GM12878 (cell line): Measurements from ENCODE around the gene AURKA. TPM values are rescaled to one million over a fixed set of nuclear protein-coding genes. Genes with fewer than 3 reads are reported as not detected.

ENCODE experiments used
- ATAC-seq: fragments of 200-7000 bp; cut with Tn5 transposase; 3 replicates; pipeline ENCODE4 v1.9.1; 2020; ENCODE audit warnings: mild to moderate bottlenecking, moderate library complexity
- BruUV-seq: library from RNA; stranded (reverse); fragments of 400-500 nt; replicated peaks from 2 replicates; lab custom pipeline; 2021; lab: Mats Ljungman, UMichigan
- CTCF ChIA-PET: fragments of 300-600 bp; sonication (Branson Sonifier 250); formaldehyde crosslinking; extraction: SDS; loops from one replicate; lab custom pipeline; 2021; ENCODE audit warnings: inconsistent platforms; lab: Yijun Ruan, JAX
- POLR2A ChIA-PET: fragments of 350-600 bp; formaldehyde crosslinking; extraction: SDS; loops from one replicate; lab custom pipeline; 2021; ENCODE audit warnings: inconsistent platforms; lab: Charles Lee
- RAD21 ChIA-PET: fragments of 300-600 bp; sonication (Branson Sonifier 250); formaldehyde crosslinking; loops from one replicate; lab custom pipeline; 2023; ENCODE audit warnings: antibody characterized with exemption; ENCODE audit not compliant: unreplicated experiment; lab: Charles Lee
- SMC1A ChIA-PET: fragments of 300-600 bp; sonication (Branson Sonifier 250); formaldehyde crosslinking; loops from one replicate; lab custom pipeline; 2023; ENCODE audit not compliant: unreplicated experiment, uncharacterized antibody; lab: Charles Lee
- DNase-seq: peaks from one replicate; pipeline ENCODE4 v3.0.0-alpha.2; 2011; ENCODE audit warnings: low read depth, low spot score
- FAIRE-seq: peaks from 3 replicates; lab custom pipeline; 2011; peaks lifted over from hg19 to GRCh38; lab: Jason Lieb, UNC
- H2AFZ ChIP-seq: 2 replicates; pipeline ENCODE4 v1.6.0; 2011; ENCODE audit warnings: low read depth, low read length, control low read depth; ENCODE audit not compliant: control insufficient read depth
- H3K27ac ChIP-seq: 2 replicates; pipeline ENCODE4 v1.5.1; 2011; ENCODE audit warnings: control low read depth; ENCODE audit not compliant: control insufficient read depth, insufficient read depth
- H3K27me3 ChIP-seq, 2 experiments: replicated peaks in 1 of 2; 2 replicates each; pipeline versions ENCODE4 v1.6.0 to v1.6.1; 2011; ENCODE audit warnings: low read length in 1 of 2; ENCODE audit not compliant: control insufficient read depth in 2 of 2, insufficient read depth in 2 of 2
- H3K36me3 ChIP-seq, 2 experiments: 2 replicates each; pipeline ENCODE4 v1.5.1; 2011; ENCODE audit warnings: low read length in 1 of 2; ENCODE audit not compliant: control insufficient read depth in 2 of 2, insufficient read depth in 2 of 2
- H3K4me1 ChIP-seq: 2 replicates; pipeline ENCODE4 v1.6.1; 2011; ENCODE audit warnings: mild to moderate bottlenecking, low read length, moderate library complexity, mixed read lengths; ENCODE audit not compliant: control insufficient read depth, insufficient read depth
- H3K4me2 ChIP-seq: 2 replicates; pipeline ENCODE4 v1.6.0; 2011; ENCODE audit warnings: control low read depth; ENCODE audit not compliant: control insufficient read depth, insufficient read depth
- H3K4me3 ChIP-seq: fragments of 200-600 bp; sonication (generic); 2 replicates; pipeline ENCODE4 v1.5.1; 2016
- H3K79me2 ChIP-seq: 2 replicates; pipeline ENCODE4 v1.6.0; 2011; ENCODE audit warnings: low read length; ENCODE audit not compliant: control insufficient read depth, insufficient read depth
- H3K9ac ChIP-seq: 2 replicates; pipeline ENCODE4 v1.8.0; 2011; ENCODE audit warnings: low read length, control low read depth, mixed read lengths; ENCODE audit not compliant: control insufficient read depth, insufficient read depth
- H3K9me3 ChIP-seq: replicated peaks from 3 replicates; pipeline ENCODE4 v1.5.1; 2011; ENCODE audit warnings: mild to moderate bottlenecking, low read length; ENCODE audit not compliant: control insufficient read depth, insufficient read depth
- H4K20me1 ChIP-seq: 2 replicates; pipeline ENCODE4 v1.6.0; 2011; ENCODE audit not compliant: control insufficient read depth, insufficient read depth
- CHD4 ChIP-seq: fragments of 200-600 bp; sonication (generic); IDR thresholded peaks from 2 replicates; pipeline ENCODE4 v1.6.1; 2016; ENCODE audit warnings: mild to moderate bottlenecking
- IKZF1 ChIP-seq: fragments of 450-650 bp; conservative IDR thresholded peaks from 2 replicates; pipeline ENCODE4 v1.6.1; 2017; ENCODE audit warnings: antibody characterized with exemption, mild to moderate bottlenecking
- JUNB ChIP-seq: IDR thresholded peaks from 2 replicates; pipeline ENCODE4 v1.6.1; 2016; ENCODE audit warnings: antibody characterized with exemption, mild to moderate bottlenecking
- JUND ChIP-seq: IDR thresholded peaks from 2 replicates; pipeline ENCODE4 v1.6.1; 2012; ENCODE audit warnings: low read depth, mild to moderate bottlenecking, low read length, improper control_type of control experiment, moderate library complexity
- MEF2A ChIP-seq: IDR thresholded peaks from 2 replicates; pipeline ENCODE4 v1.6.1; 2011; ENCODE audit warnings: low read depth, mild to moderate bottlenecking, low read length, moderate library complexity; ENCODE audit not compliant: insufficient read depth
- NFXL1 ChIP-seq: fragments of 450-650 bp; IDR thresholded peaks from 2 replicates; pipeline ENCODE4 v1.6.1; 2017; ENCODE audit warnings: antibody characterized with exemption, mild to moderate bottlenecking, borderline replicate concordance
- NR2F1 ChIP-seq: fragments of 450-650 bp; conservative IDR thresholded peaks from 2 replicates; pipeline ENCODE4 v1.6.1; 2017; ENCODE audit warnings: mild to moderate bottlenecking
- SRF ChIP-seq, 2 experiments: IDR thresholded peaks; 2 replicates each; pipeline ENCODE4 v1.6.1; 2011; ENCODE audit warnings: low read depth in 2 of 2, low read length in 2 of 2, mild to moderate bottlenecking in 1 of 2, moderate library complexity in 1 of 2
- STAT3 ChIP-seq: IDR thresholded peaks from 2 replicates; pipeline ENCODE4 v1.6.1; 2011; ENCODE audit warnings: low read depth, low read length, improper control_type of control experiment
- WGBS: methylation state at CpG from one replicate; pipeline ENCODE4 v1.1.6; 2016; ENCODE audit warnings: low lambda C conversion rate; ENCODE audit not compliant: insufficient replicate concordance, insufficient coverage; ENCODE audit errors: missing lambda C conversion rate; 5-methylcytosine and 5-hydroxymethylcytosine counted together
- in situ Hi-C: fragments of 300-500 bp; cut with MboI; formaldehyde crosslinking; loops from 9 replicates; pipeline ENCODE4 v1.14.3; 2018; ENCODE audit warnings: mixed read lengths
- intact Hi-C: fragments of 100-400 bp; cut with micrococcal nuclease; formaldehyde crosslinking; loops from one replicate; pipeline ENCODE4 v1.14.2; 2022; ENCODE audit not compliant: unreplicated experiment
- polyA plus RNA-seq, 11 experiments: library from polyadenylated mRNA; depleted of rRNA in 4 of 11; unstranded in 6 of 11; stranded (reverse) in 5 of 11; fragments of >200 nt; fragmentation: Nextera tagmentation in 4 of 11; fragmentation: Illumina TruSeq in 1 of 11; extraction: Ambion mirVana in 4 of 11; extraction: Trizol in 1 of 11; gene quantifications; 1 replicate in 1 of 11; 2 replicates in 10 of 11; pipeline versions ENCODE4 v1.2.1 to v1.2.3, GENCODE V29; 2011 to 2016; ENCODE audit warnings: inconsistent platforms in 2 of 11, missing spikeins in 2 of 11, low read depth in 1 of 11
- total RNA-seq, 4 experiments: library from RNA; depleted of rRNA in 3 of 4; stranded (reverse); fragments of >200 nt in 3 of 4; fragmentation: Illumina TruSeq in 1 of 4; extraction: Trizol in 1 of 4; gene quantifications; 2 replicates each; pipeline versions ENCODE4 v1.2.1 to v1.2.3, GENCODE V29; 2013 to 2021
- TF ChIP-seq, protein P1 (sequence below): fragments of 450-650 bp; IDR thresholded peaks from 2 replicates; pipeline ENCODE4 v1.6.1; 2017; ENCODE audit warnings: antibody characterized with exemption, mild to moderate bottlenecking, moderate library complexity
- TF ChIP-seq, protein P2 (sequence below): fragments of 450-650 bp; IDR thresholded peaks from 2 replicates; pipeline ENCODE4 v1.6.1; 2017; ENCODE audit warnings: mild to moderate bottlenecking
- TF ChIP-seq, protein P3 (sequence below): fragments of 450-650 bp; IDR thresholded peaks from 2 replicates; pipeline ENCODE4 v1.6.1; 2017; ENCODE audit warnings: mild to moderate bottlenecking, moderate library complexity
- TF ChIP-seq, protein P4 (sequence below): fragments of 450-650 bp; conservative IDR thresholded peaks from 2 replicates; pipeline ENCODE4 v1.6.1; 2017; ENCODE audit warnings: mild to moderate bottlenecking, moderate library complexity

AURKA gene
- total and polyA plus RNA-seq, 10 of the 15 experiments (the other 5 are each of a cell fraction or from before 2014, with no cell fraction given) = 57.3 to 122 (median 73.4) TPM

DNA sequence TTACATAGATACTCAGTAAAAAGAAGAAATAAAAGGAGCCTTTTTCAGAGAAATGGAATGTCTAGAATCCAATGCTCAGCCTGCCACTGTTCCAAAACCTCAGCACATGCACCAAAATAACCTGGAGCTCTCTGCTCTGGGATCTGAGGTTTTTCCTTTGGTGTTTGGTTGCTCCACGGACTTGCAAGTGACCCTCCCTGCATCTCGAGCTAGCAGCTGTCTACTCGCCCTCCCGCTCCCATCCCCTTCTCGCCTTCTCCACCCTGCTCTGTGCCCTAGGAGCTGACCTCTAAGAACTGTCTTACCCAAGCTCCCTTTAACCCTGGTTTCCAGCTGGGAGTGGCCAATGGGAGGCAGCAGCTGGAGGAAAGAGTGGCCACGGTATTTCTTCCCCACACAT lies 68.4 kb downstream of the AURKA start (continued):
- TF ChIP-seq, protein P1, sequence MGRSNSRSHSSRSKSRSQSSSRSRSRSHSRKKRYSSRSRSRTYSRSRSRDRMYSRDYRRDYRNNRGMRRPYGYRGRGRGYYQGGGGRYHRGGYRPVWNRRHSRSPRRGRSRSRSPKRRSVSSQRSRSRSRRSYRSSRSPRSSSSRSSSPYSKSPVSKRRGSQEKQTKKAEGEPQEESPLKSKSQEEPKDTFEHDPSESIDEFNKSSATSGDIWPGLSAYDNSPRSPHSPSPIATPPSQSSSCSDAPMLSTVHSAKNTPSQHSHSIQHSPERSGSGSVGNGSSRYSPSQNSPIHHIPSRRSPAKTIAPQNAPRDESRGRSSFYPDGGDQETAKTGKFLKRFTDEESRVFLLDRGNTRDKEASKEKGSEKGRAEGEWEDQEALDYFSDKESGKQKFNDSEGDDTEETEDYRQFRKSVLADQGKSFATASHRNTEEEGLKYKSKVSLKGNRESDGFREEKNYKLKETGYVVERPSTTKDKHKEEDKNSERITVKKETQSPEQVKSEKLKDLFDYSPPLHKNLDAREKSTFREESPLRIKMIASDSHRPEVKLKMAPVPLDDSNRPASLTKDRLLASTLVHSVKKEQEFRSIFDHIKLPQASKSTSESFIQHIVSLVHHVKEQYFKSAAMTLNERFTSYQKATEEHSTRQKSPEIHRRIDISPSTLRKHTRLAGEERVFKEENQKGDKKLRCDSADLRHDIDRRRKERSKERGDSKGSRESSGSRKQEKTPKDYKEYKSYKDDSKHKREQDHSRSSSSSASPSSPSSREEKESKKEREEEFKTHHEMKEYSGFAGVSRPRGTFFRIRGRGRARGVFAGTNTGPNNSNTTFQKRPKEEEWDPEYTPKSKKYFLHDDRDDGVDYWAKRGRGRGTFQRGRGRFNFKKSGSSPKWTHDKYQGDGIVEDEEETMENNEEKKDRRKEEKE = no peak
- TF ChIP-seq, protein P2, sequence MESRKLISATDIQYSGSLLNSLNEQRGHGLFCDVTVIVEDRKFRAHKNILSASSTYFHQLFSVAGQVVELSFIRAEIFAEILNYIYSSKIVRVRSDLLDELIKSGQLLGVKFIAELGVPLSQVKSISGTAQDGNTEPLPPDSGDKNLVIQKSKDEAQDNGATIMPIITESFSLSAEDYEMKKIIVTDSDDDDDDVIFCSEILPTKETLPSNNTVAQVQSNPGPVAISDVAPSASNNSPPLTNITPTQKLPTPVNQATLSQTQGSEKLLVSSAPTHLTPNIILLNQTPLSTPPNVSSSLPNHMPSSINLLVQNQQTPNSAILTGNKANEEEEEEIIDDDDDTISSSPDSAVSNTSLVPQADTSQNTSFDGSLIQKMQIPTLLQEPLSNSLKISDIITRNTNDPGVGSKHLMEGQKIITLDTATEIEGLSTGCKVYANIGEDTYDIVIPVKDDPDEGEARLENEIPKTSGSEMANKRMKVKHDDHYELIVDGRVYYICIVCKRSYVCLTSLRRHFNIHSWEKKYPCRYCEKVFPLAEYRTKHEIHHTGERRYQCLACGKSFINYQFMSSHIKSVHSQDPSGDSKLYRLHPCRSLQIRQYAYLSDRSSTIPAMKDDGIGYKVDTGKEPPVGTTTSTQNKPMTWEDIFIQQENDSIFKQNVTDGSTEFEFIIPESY = no peak

DNA sequence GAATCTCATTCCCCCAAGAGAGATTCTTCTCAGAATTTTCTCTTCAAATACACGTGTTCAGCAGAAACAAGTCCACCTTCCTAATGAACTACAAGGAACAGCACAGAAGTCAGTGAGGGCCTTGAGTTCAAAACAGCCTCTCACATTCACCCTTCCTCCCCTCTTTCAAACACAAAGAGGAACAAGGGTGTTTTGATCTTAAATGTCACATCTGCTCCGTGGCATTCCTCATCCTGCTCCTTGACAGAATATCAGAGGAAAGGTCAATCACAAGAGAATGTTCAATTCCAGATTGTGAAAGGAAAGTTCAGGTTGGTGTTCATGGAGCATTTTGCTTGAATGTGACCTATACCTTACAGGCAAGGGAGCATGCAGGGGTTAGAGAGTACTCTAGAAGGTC lies 68.8 kb downstream of the AURKA start:
- CTCF ChIA-PET = no interaction called here
- TF ChIP-seq CHD4 (no peak), STAT3 (no peak), JUND (no peak), NR2F1 (no peak), NFXL1 (no peak), JUNB (no peak), MEF2A (no peak), SRF (IDR thresholded peaks at IDR 0.05; ENCODE audit: low read depth in 2 of 2, low read length in 2 of 2) (no peak), IKZF1 (no peak)
- TF ChIP-seq, protein P3, sequence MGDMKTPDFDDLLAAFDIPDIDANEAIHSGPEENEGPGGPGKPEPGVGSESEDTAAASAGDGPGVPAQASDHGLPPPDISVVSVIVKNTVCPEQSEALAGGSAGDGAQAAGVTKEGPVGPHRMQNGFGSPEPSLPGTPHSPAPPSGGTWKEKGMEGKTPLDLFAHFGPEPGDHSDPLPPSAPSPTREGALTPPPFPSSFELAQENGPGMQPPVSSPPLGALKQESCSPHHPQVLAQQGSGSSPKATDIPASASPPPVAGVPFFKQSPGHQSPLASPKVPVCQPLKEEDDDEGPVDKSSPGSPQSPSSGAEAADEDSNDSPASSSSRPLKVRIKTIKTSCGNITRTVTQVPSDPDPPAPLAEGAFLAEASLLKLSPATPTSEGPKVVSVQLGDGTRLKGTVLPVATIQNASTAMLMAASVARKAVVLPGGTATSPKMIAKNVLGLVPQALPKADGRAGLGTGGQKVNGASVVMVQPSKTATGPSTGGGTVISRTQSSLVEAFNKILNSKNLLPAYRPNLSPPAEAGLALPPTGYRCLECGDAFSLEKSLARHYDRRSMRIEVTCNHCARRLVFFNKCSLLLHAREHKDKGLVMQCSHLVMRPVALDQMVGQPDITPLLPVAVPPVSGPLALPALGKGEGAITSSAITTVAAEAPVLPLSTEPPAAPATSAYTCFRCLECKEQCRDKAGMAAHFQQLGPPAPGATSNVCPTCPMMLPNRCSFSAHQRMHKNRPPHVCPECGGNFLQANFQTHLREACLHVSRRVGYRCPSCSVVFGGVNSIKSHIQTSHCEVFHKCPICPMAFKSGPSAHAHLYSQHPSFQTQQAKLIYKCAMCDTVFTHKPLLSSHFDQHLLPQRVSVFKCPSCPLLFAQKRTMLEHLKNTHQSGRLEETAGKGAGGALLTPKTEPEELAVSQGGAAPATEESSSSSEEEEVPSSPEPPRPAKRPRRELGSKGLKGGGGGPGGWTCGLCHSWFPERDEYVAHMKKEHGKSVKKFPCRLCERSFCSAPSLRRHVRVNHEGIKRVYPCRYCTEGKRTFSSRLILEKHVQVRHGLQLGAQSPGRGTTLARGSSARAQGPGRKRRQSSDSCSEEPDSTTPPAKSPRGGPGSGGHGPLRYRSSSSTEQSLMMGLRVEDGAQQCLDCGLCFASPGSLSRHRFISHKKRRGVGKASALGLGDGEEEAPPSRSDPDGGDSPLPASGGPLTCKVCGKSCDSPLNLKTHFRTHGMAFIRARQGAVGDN = no peak
- TF ChIP-seq, protein P4, sequence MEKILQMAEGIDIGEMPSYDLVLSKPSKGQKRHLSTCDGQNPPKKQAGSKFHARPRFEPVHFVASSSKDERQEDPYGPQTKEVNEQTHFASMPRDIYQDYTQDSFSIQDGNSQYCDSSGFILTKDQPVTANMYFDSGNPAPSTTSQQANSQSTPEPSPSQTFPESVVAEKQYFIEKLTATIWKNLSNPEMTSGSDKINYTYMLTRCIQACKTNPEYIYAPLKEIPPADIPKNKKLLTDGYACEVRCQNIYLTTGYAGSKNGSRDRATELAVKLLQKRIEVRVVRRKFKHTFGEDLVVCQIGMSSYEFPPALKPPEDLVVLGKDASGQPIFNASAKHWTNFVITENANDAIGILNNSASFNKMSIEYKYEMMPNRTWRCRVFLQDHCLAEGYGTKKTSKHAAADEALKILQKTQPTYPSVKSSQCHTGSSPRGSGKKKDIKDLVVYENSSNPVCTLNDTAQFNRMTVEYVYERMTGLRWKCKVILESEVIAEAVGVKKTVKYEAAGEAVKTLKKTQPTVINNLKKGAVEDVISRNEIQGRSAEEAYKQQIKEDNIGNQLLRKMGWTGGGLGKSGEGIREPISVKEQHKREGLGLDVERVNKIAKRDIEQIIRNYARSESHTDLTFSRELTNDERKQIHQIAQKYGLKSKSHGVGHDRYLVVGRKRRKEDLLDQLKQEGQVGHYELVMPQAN = no peak

More for the DNA sequence above, 68.8 kb downstream of the AURKA start:
- H3K4me2 ChIP-seq = no peak overlapping the region
- ATAC-seq (no peak), DNase-seq (no peak), FAIRE-seq (no peak)
- no peaks in the 10 kb centered on the region for H3K4me1 ChIP-seq
- no peak overlapping the region for H3K27ac ChIP-seq
- intact Hi-C loops = no loop called here
- H3K27me3 ChIP-seq = no peaks in the 10 kb centered on the region
- ChIA-PET RAD21 (no interaction called here), SMC1A (no interaction called here), POLR2A (no interaction called here)
- no peaks in the 10 kb centered on the region for H3K9me3 ChIP-seq
- H3K9ac ChIP-seq = no peak overlapping the region
- BruUV-seq = no TSS peak
- 0% methylated on average over 2 of the region's 2 CpGs for WGBS
- in situ Hi-C loops = no loop called here
- no peaks in the 10 kb centered on the region for H4K20me1 ChIP-seq
- no peak overlapping the region for H3K4me3 ChIP-seq
- no peaks in the 10 kb centered on the region for H3K36me3 ChIP-seq
- no peaks in the 10 kb centered on the region for H3K79me2 ChIP-seq
- H2AFZ ChIP-seq = no peak overlapping the region
